NB4 (cell line): ENCODE measurements around the gene TMEM30A.

Experiments
- POLR2A ChIP-seq: IDR thresholded peaks from 2 replicates; pipeline ENCODE4 v1.6.1; 2011; ENCODE audit warnings: mild to moderate bottlenecking; ENCODE audit not compliant: insufficient read length; ENCODE audit errors: extremely low read depth
- TF ChIP-seq, protein P1 (sequence below): IDR thresholded peaks from one replicate; pipeline ENCODE4 v1.5.1; 2012; ENCODE audit warnings: low read depth, low read length
- TF ChIP-seq, protein P2 (sequence below): IDR thresholded peaks from 2 replicates; pipeline ENCODE4 v1.6.1; 2011; ENCODE audit warnings: low read depth, low read length

DNA sequence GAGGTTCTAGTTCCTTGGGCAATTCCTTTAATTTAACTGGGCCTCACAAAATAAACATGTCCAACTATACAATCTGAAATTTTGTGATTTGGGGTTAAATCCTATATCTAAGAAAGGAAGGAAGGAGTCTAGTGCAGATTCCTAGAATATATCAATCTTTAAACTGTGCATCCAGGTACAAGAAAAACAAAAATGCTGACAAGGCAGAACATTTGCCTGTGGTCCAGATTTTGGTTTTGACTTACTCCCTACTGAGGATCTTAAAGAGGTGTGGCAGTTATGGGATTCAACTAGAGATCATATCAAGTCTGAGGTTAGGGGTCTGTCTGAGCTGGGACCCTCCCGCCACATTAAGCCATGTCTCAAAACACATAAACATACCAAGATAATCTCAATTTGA is 23.3 kb downstream of the TMEM30A start:
- TF ChIP-seq, protein P1, sequence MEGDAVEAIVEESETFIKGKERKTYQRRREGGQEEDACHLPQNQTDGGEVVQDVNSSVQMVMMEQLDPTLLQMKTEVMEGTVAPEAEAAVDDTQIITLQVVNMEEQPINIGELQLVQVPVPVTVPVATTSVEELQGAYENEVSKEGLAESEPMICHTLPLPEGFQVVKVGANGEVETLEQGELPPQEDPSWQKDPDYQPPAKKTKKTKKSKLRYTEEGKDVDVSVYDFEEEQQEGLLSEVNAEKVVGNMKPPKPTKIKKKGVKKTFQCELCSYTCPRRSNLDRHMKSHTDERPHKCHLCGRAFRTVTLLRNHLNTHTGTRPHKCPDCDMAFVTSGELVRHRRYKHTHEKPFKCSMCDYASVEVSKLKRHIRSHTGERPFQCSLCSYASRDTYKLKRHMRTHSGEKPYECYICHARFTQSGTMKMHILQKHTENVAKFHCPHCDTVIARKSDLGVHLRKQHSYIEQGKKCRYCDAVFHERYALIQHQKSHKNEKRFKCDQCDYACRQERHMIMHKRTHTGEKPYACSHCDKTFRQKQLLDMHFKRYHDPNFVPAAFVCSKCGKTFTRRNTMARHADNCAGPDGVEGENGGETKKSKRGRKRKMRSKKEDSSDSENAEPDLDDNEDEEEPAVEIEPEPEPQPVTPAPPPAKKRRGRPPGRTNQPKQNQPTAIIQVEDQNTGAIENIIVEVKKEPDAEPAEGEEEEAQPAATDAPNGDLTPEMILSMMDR = no peak
- TF ChIP-seq, protein P2, sequence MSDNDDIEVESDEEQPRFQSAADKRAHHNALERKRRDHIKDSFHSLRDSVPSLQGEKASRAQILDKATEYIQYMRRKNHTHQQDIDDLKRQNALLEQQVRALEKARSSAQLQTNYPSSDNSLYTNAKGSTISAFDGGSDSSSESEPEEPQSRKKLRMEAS = no peak
- no peak for TF ChIP-seq POLR2A
